Smooth muscle cell of trachea (primary cell): ENCODE results near the gene OSMR. TPM values are rescaled to one million over a fixed set of nuclear protein-coding genes. Genes with fewer than 3 reads are reported as not detected.

Experiments
- total RNA-seq: library from RNA; depleted of rRNA; stranded (reverse); fragments of >200 nt; gene quantifications from 2 replicates; pipeline ENCODE4 v1.2.1, GENCODE V29; 2014

The OSMR gene
- 73.0 and 74.9 TPM in 2 replicates for total RNA-seq

DNA sequence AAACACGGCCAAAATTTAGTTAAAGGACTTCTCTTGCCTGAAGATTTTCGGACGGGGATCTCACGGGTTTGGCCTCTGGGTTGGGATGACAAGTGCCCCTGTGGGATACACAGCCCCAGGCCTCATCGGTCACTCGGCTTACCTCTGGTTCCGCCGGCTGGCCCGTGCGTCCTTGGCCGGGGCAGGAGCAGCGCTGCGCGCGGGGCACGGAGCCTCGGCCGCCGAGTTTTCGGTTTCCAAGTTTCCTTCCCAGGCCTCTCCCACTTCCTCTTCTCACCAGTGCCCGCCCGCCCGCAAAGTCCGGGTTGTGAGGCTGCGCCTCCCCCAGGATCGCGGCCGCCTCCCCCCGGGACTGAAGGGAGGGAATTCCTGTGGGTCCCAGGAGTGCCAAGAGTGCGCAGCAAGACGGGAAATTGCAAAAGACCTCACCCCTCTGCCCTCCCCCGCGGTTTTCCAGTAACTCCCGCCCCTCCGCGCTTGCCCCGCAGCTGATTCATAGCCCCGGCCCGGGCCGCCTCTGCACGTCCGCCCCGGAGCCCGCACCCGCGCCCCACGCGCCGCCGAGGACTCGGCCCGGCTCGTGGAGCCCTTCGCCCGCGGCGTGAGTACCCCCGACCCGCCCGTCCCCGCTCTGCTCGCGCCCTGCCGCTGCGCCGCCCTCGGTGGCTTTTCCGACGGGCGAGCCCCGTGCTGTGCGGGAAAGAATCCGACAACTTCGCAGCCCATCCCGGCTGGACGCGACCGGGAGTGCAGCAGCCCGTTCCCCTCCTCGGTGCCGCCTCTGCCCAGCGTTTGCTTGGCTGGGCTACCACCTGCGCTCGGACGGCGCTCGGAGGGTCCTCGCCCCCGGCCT lies at the start of gene OSMR:
OSMR (plus strand) TSS at position 487 of the 853 bp plus-strand sequence. CDS start 23,033 bp downstream, outside the sequence.

Other genes starting within 250 kb of the OSMR start
- 27.8 and 41.0 TPM in 2 replicates for gene RICTOR, start 228.4 kb downstream of the OSMR start, total RNA-seq